CD4-positive, alpha-beta T cell (primary cell): ENCODE results near the gene KRTCAP2. TPM values are rescaled to one million over a fixed set of nuclear protein-coding genes. Genes with fewer than 3 reads are reported as not detected.
A peak's percentile ranks its signal among the peaks of the same experiment; 100 is the strongest.

Experiments
- ATAC-seq: fragments of 200-7000 bp; cut with Tn5 transposase; one replicate; pipeline ENCODE4 v1.10.0; 2022; ENCODE audit warnings: mild to moderate bottlenecking; ENCODE audit not compliant: poor library complexity
- CTCF ChIA-PET: fragments of 350-600 bp; sonication (Branson Sonifier 250); formaldehyde crosslinking; loops from one replicate; lab custom pipeline; 2021; ENCODE audit warnings: antibody characterized with exemption, inconsistent platforms; lab: Charles Lee
- POLR2A ChIA-PET: fragments of 350-600 bp; sonication (Branson Sonifier 250); formaldehyde crosslinking; loops from one replicate; lab custom pipeline; 2021; ENCODE audit warnings: antibody characterized with exemption, inconsistent platforms; lab: Charles Lee
- DNase-seq, 14 experiments: peaks; one replicate each; pipeline ENCODE4 v3.0.0-alpha.2; 2013 to 2020; ENCODE audit warnings: mixed read lengths in 2 of 14
- H3K27ac ChIP-seq, 2 donors: one replicate each; pipeline versions ENCODE4 v1.5.1 to v1.7.0; 2013; ENCODE audit warnings: low read length in 2 of 2, low read depth in 1 of 2, mild to moderate bottlenecking in 1 of 2
- H3K27me3 ChIP-seq, 2 experiments: 1 replicate in 1 of 2; 2 replicates in 1 of 2; pipeline versions ENCODE4 v1.6.1 to v1.7.0; 2013; ENCODE audit warnings: low read length in 2 of 2, control low read depth in 1 of 2, mild to moderate bottlenecking in 1 of 2, moderate library complexity in 1 of 2; ENCODE audit not compliant: insufficient read depth in 2 of 2, control insufficient read depth in 1 of 2
- H3K36me3 ChIP-seq: one replicate; pipeline ENCODE4 v1.6.1; 2013; ENCODE audit warnings: low read length, control low read depth; ENCODE audit not compliant: insufficient read depth
- H3K4me1 ChIP-seq: one replicate; pipeline ENCODE4 v1.6.1; 2013; ENCODE audit warnings: low read length, control low read depth; ENCODE audit not compliant: insufficient read depth
- H3K4me3 ChIP-seq: one replicate; pipeline ENCODE4 v1.5.1; 2013; ENCODE audit warnings: mild to moderate bottlenecking, low read length, moderate library complexity
- H3K9me3 ChIP-seq, 2 experiments: 1 replicate in 1 of 2; 2 replicates in 1 of 2; pipeline versions ENCODE4 v1.6.1 to v1.7.0; 2013; ENCODE audit warnings: low read length in 2 of 2, mild to moderate bottlenecking in 2 of 2, control low read depth in 1 of 2, moderate library complexity in 1 of 2; ENCODE audit not compliant: control insufficient read depth in 1 of 2, insufficient read depth in 1 of 2
- H3K27ac Mint-ChIP-seq: one replicate; pipeline ENCODE4 v1.8.0; 2020; ENCODE audit warnings: mixed read lengths
- H3K27me3 Mint-ChIP-seq: one replicate; pipeline ENCODE4 v1.8.0; 2021; ENCODE audit warnings: mixed read lengths
- H3K36me3 Mint-ChIP-seq: one replicate; pipeline ENCODE4 v1.8.0; 2021; ENCODE audit warnings: low read depth, mixed read lengths
- H3K4me1 Mint-ChIP-seq: one replicate; pipeline ENCODE4 v1.8.0; 2021; ENCODE audit warnings: low read depth, mixed read lengths
- H3K4me3 Mint-ChIP-seq: one replicate; pipeline ENCODE4 v1.8.0; 2020; ENCODE audit warnings: mild to moderate bottlenecking, mixed read lengths
- H3K9me3 Mint-ChIP-seq: one replicate; pipeline ENCODE4 v1.8.0; 2020; ENCODE audit warnings: mixed read lengths
- CTCF ChIP-seq: fragments of 200-600 bp; IDR thresholded peaks from one replicate; pipeline ENCODE4 v1.8.0; 2022; ENCODE audit warnings: antibody characterized with exemption, mild to moderate bottlenecking
- intact Hi-C, 2 experiments: fragments of 100-400 bp; cut with DNase I in 1 of 2; cut with micrococcal nuclease in 1 of 2; formaldehyde crosslinking; loops; one replicate each; pipeline versions ENCODE4 v1.15.1 to v1.9.0; 2023 to 2025; cut with DNase I, micrococcal nuclease
- total RNA-seq, 174 experiments: library from RNA in 2 of 174; stranded (reverse) in 2 of 174; gene quantifications; one replicate each; pipeline ENCODE4 v1.2.3 and lab custom pipeline; 2021 to 2026

Gene KRTCAP2
- total RNA-seq, 2 experiments from 2014 or later, result 77.8 TPM

GRCh38 chr1:155137154-155137949 lies 35.8 kb downstream of the KRTCAP2 start:
- Histone ChIP-seq H3K4me1 (peaks cover 49% of the 10 kb centered on the region), H3K4me3 (peak overlapping the region; percentile 97), H3K27ac (peak overlapping the region; percentile 60 to 99), H3K9me3 (no peaks in the 10 kb centered on the region), H3K27me3 (no peaks in the 10 kb centered on the region), H3K36me3 (peaks cover 7% of the 10 kb centered on the region)
- Mint-ChIP-seq H3K9me3 (no peaks in the 10 kb centered on the region), H3K4me1 (peaks cover 52% of the 10 kb centered on the region), H3K27me3 (no peaks in the 10 kb centered on the region), H3K36me3 (peaks cover 33% of the 10 kb centered on the region), H3K27ac (peak overlapping the region; percentile 98), H3K4me3 (peak overlapping the region; percentile 95)
- ATAC-seq (no peak), DNase-seq (no peak)
- ChIA-PET CTCF (interaction anchor here (1.2 to 1.8 kb wide), 4 partner anchors 30 to 114 kb away, joined by 3 to 8 read pairs (median 6); partner anchors contain the start of gene KRTCAP2), POLR2A (interaction anchor here (0.6 kb wide), 1 partner anchor 27 kb away, joined by 4 read pairs; no protein-coding TSS in a partner anchor)
- no peak for TF ChIP-seq CTCF
- intact Hi-C loops, result loop anchor here in 1 of 2 experiments (5.0 kb wide), 1 partner anchor 70 kb away; the partner anchor contains the start of genes MTX1 and THBS3

GRCh38 chr1:155136748-155137147 lies 36.4 kb downstream of the KRTCAP2 start:
- Mint-ChIP-seq H3K27me3 (no peaks in the 10 kb centered on the region), H3K4me1 (peaks cover 52% of the 10 kb centered on the region), H3K27ac (peak overlapping the region; percentile 98), H3K4me3 (peak overlapping the region; percentile 95), H3K36me3 (peaks cover 36% of the 10 kb centered on the region), H3K9me3 (no peaks in the 10 kb centered on the region)
- DNase-seq (peak in 3 of 14 experiments; percentile 17 to 48 (median 37)), ATAC-seq (no peak)
- H3K4me1 ChIP-seq, result peaks cover 49% of the 10 kb centered on the region
- H3K27me3 ChIP-seq, result no peaks in the 10 kb centered on the region
- CTCF ChIA-PET, result interaction anchor here (1.2 to 1.8 kb wide), 6 partner anchors 31 to 114 kb away, joined by 3 to 8 read pairs (median 6); partner anchors contain the start of gene KRTCAP2
- POLR2A ChIA-PET, result interaction anchor here (2.3 kb wide), 1 partner anchor 10 kb away, joined by 10 read pairs; no protein-coding TSS in a partner anchor
- H3K4me3 ChIP-seq, result peak overlapping the region; percentile 97
- no peaks in the 10 kb centered on the region for H3K9me3 ChIP-seq
- intact Hi-C loops, result loop anchor here in 1 of 2 experiments (5.0 kb wide), 1 partner anchor 71 kb away; the partner anchor contains the start of genes MTX1 and THBS3
- TF ChIP-seq CTCF, result no peak
- H3K36me3 ChIP-seq, result peaks cover 7% of the 10 kb centered on the region
- peak overlapping the region; percentile 60 to 99 for H3K27ac ChIP-seq

GRCh38 chr1:155135415-155136028 lies 37.6 kb downstream of the KRTCAP2 start, which contains the start of gene SLC50A1:
SLC50A1 (plus strand) TSS chr1:155135852; CDS start chr1:155135912, 60 bp downstream.
- Histone ChIP-seq H3K36me3 (peaks cover 7% of the 10 kb centered on the region), H3K4me1 (peaks cover 47% of the 10 kb centered on the region), H3K4me3 (peak within 1 kb of the TSS; percentile 97), H3K27me3 (no peaks in the 10 kb centered on the region), H3K27ac (peak within 1 kb of the TSS; percentile 98 to 99), H3K9me3 (no peaks in the 10 kb centered on the region)
- ChIA-PET CTCF (interaction anchor here (0.5 to 2.0 kb wide), 7 partner anchors 32 to 873 kb away, joined by 3 to 7 read pairs (median 4); partner anchors contain the start of gene THBS3), POLR2A (interaction anchor here (0.6 to 2.3 kb wide), 6 partner anchors 9 to 124 kb away, joined by 3 to 10 read pairs (median 4); partner anchors contain the start of gene KRTCAP2)
- peak within 1 kb of the TSS; percentile 98 for H3K27ac Mint-ChIP-seq
- no peaks in the 10 kb centered on the region for H3K9me3 Mint-ChIP-seq
- intact Hi-C loops, result loop anchor here in 1 of 2 experiments (5.0 kb wide), 1 partner anchor 72 kb away; the partner anchor contains the start of genes MTX1 and THBS3
- peaks cover 54% of the 10 kb centered on the region for H3K4me1 Mint-ChIP-seq
- DNase-seq (peak; percentile 83 to 97 (median 89)), ATAC-seq (peak; percentile 85)
- H3K27me3 Mint-ChIP-seq, result peaks cover 3% of the 10 kb centered on the region
- H3K36me3 Mint-ChIP-seq, result peaks cover 45% of the 10 kb centered on the region
- peak within 1 kb of the TSS; percentile 95 for H3K4me3 Mint-ChIP-seq
- no peak for TF ChIP-seq CTCF
